K562 (cell line): Measurements from ENCODE around the gene FOXA3. TPM values are rescaled to one million over a fixed set of nuclear protein-coding genes. Genes with fewer than 3 reads are reported as not detected.

Source experiments
- ATAC-seq: fragments of 200-7000 bp; cut with Tn5 transposase; 3 replicates; pipeline ENCODE4 v1.9.1; 2020; ENCODE audit warnings: moderate library complexity
- BruUV-seq: library from RNA; stranded (reverse); fragments of 400-500 nt; replicated peaks from 2 replicates; lab custom pipeline; 2021; lab: Mats Ljungman, UMichigan
- CTCF ChIA-PET: fragments of 300-600 bp; formaldehyde crosslinking; extraction: SDS; loops from one replicate; lab custom pipeline; 2021; ENCODE audit warnings: low intra/inter-chr PET ratio; lab: Yijun Ruan, JAX
- POLR2A ChIA-PET: fragments of 300-600, 350-650 bp; sonication (Branson Sonifier 250); formaldehyde crosslinking; extraction: SDS; loops from one replicate; lab custom pipeline; 2021; ENCODE audit warnings: antibody characterized with exemption, inconsistent platforms; lab: Yijun Ruan, JAX
- DNase-seq, 4 experiments: peaks; one replicate each; pipeline versions ENCODE4 v3.0.0 to v3.0.0-alpha.2; 2011 to 2018; ENCODE audit warnings: low spot score in 3 of 4, mixed read lengths in 3 of 4; ENCODE audit errors: extremely low read depth in 1 of 4
- FAIRE-seq: peaks from 2 replicates; lab custom pipeline; 2011; peaks lifted over from hg19 to GRCh38; lab: Jason Lieb, UNC
- H2AFZ ChIP-seq: 2 replicates; pipeline ENCODE4 v1.6.0; 2011; ENCODE audit warnings: low read depth, low read length, control low read depth, inconsistent platforms
- H3K27ac ChIP-seq: fragments of 200-600 bp; 3 replicates; pipeline ENCODE4 v1.8.0; 2011; ENCODE audit warnings: low read depth, mild to moderate bottlenecking, control low read depth, inconsistent platforms, low read length, moderate library complexity, mixed read lengths; ENCODE audit errors: extremely low read depth
- H3K27me3 ChIP-seq, 2 experiments: fragments of 300-600 bp in 1 of 2; 2 replicates in 1 of 2; 3 replicates in 1 of 2; pipeline versions ENCODE4 v1.6.0 to v1.8.0; 2011; ENCODE audit warnings: inconsistent platforms in 2 of 2, low read length in 2 of 2, mild to moderate bottlenecking in 1 of 2, mixed read lengths in 1 of 2, moderate library complexity in 1 of 2; ENCODE audit not compliant: control insufficient read depth in 2 of 2, insufficient read depth in 2 of 2
- H3K36me3 ChIP-seq: fragments of 300-600 bp; 3 replicates; pipeline ENCODE4 v1.8.0; 2011; ENCODE audit warnings: mild to moderate bottlenecking, low read length, inconsistent platforms; ENCODE audit not compliant: control insufficient read depth, insufficient read depth
- H3K4me1 ChIP-seq, 2 experiments: fragments of 200-600 bp in 1 of 2; replicated peaks in 1 of 2; 2 replicates in 1 of 2; 3 replicates in 1 of 2; pipeline versions ENCODE4 v1.5.1 to v1.8.0; 2011; ENCODE audit warnings: inconsistent platforms in 2 of 2, low read length in 2 of 2, mild to moderate bottlenecking in 1 of 2, mixed read lengths in 1 of 2, moderate library complexity in 1 of 2; ENCODE audit not compliant: control insufficient read depth in 2 of 2, insufficient read depth in 2 of 2
- H3K4me2 ChIP-seq: 2 replicates; pipeline ENCODE4 v1.6.1; 2011; ENCODE audit warnings: low read length, control low read depth, inconsistent platforms, mixed read lengths; ENCODE audit not compliant: insufficient read depth
- H3K4me3 ChIP-seq: fragments of 200-600 bp; sonication (generic), shearing (Covaris generic); 2 replicates; pipeline ENCODE4 v1.5.1; 2016; ENCODE audit warnings: control low read depth, inconsistent platforms
- H3K79me2 ChIP-seq: fragments of 200-600 bp; 3 replicates; pipeline ENCODE4 v1.8.0; 2011; ENCODE audit warnings: low read length, inconsistent platforms; ENCODE audit not compliant: control insufficient read depth, insufficient read depth
- H3K9ac ChIP-seq, 2 experiments: 2 replicates each; pipeline versions ENCODE4 v1.6.0 to v1.6.1; 2011; ENCODE audit warnings: low read depth in 2 of 2, low read length in 2 of 2, control low read depth in 1 of 2, inconsistent platforms in 1 of 2, mild to moderate bottlenecking in 1 of 2, mixed read lengths in 1 of 2; ENCODE audit not compliant: insufficient read depth in 1 of 2
- H3K9me1 ChIP-seq: one replicate; pipeline ENCODE4 v1.6.0; 2011; ENCODE audit warnings: inconsistent platforms, mild to moderate bottlenecking, low read length, moderate library complexity; ENCODE audit not compliant: control insufficient read depth, insufficient read depth
- H3K9me3 ChIP-seq: replicated peaks from 2 replicates; pipeline ENCODE4 v1.5.1; 2011; ENCODE audit warnings: low read depth, low read length, inconsistent platforms; ENCODE audit not compliant: control insufficient read depth, insufficient read depth
- H4K20me1 ChIP-seq: replicated peaks from 2 replicates; pipeline ENCODE4 v1.6.1; 2011; ENCODE audit warnings: low read length, inconsistent platforms, mixed read lengths; ENCODE audit not compliant: control insufficient read depth, insufficient read depth
- PCBP1 ChIP-seq: fragments of 200-400 bp; formaldehyde crosslinking; IDR thresholded peaks from 2 replicates; pipeline ENCODE4 v1.6.1; 2018; ENCODE audit warnings: mild to moderate bottlenecking, low read depth, low read length; ENCODE audit not compliant: poor library complexity, severe bottlenecking
- PTBP1 ChIP-seq: fragments of 200-400 bp; formaldehyde crosslinking; IDR thresholded peaks from 2 replicates; pipeline ENCODE4 v1.6.1; 2017; ENCODE audit warnings: low read depth, low read length
- TAF15 ChIP-seq: fragments of 200-400 bp; formaldehyde crosslinking; IDR thresholded peaks from 2 replicates; pipeline ENCODE4 v1.6.1; 2017; ENCODE audit warnings: mild to moderate bottlenecking, low read depth, low read length, moderate library complexity
- ZBTB40 ChIP-seq, 2 experiments: fragments of 450-650 bp in 1 of 2; sonication (generic) in 1 of 2; formaldehyde crosslinking in 1 of 2; IDR thresholded peaks; 2 replicates each; pipeline versions ENCODE4 v1.7.1 to v1.9.0; 2016 to 2022; ENCODE audit warnings: inconsistent platforms in 1 of 2, mild to moderate bottlenecking in 1 of 2, missing genetic modification reagents in 1 of 2
- ZNF639 ChIP-seq, 2 experiments: fragments of 200-800 bp in 1 of 2; sonication (Bioruptor generic) in 1 of 2; sonication (generic) in 1 of 2; formaldehyde crosslinking in 1 of 2; IDR thresholded peaks in 1 of 2; conservative IDR thresholded peaks in 1 of 2; 2 replicates each; pipeline versions ENCODE4 v1.5.0 to v1.6.1; 2016 to 2020; ENCODE audit warnings: missing compliant biosample characterization in 1 of 2, missing genetic modification characterization in 1 of 2, missing genetic modification reagents in 1 of 2
- WGBS: fragments of 100-300 bp; shearing (Covaris generic); methylation state at CpG from one replicate; pipeline ENCODE4 v1.1.6; 2016; ENCODE audit warnings: low coverage, mixed read lengths; ENCODE audit not compliant: insufficient coverage; ENCODE audit errors: missing lambda C conversion rate; 5-methylcytosine and 5-hydroxymethylcytosine counted together
- in situ Hi-C: fragments of 300-500 bp; cut with MboI; formaldehyde crosslinking; loops from 4 replicates; pipeline ENCODE4 v1.15.0; 2018; ENCODE audit warnings: inconsistent platforms, mixed read lengths
- intact Hi-C: fragments of 100-400 bp; cut with micrococcal nuclease; formaldehyde crosslinking; loops from 2 replicates; pipeline ENCODE4 v1.14.2; 2022
- polyA plus RNA-seq, 8 experiments: library from polyadenylated mRNA; depleted of rRNA in 4 of 8; stranded (reverse) in 5 of 8; unstranded in 3 of 8; fragments of >200 nt; fragmentation: Nextera tagmentation in 2 of 8; fragmentation: Illumina TruSeq in 1 of 8; extraction: Ambion mirVana in 2 of 8; extraction: Trizol in 1 of 8; gene quantifications; 2 replicates each; pipeline versions ENCODE4 v1.2.1 to v1.2.3, GENCODE V29; 2011 to 2014; ENCODE audit warnings: inconsistent platforms in 1 of 8, missing spikeins in 1 of 8
- total RNA-seq, 7 experiments: library from RNA; depleted of rRNA in 6 of 7; stranded (reverse); fragments of >200 nt in 6 of 7; fragmentation: Illumina TruSeq in 2 of 7; extraction: Trizol in 2 of 7; gene quantifications; 2 replicates each; pipeline versions ENCODE4 v1.2.1 to v1.2.3, GENCODE V29; 2011 to 2021; ENCODE audit warnings: low replicate concordance in 1 of 7

FOXA3 gene
- total and polyA plus RNA-seq, 9 of the 15 experiments (the other 6 are each of a cell fraction or from before 2014, with no cell fraction given) = 1.3 to 15.5 (median 4.7) TPM

- H3K4me3 ChIP-seq = no peak overlapping the region
- DNase-seq (no peak), ATAC-seq (no peak), FAIRE-seq (no peak)
- POLR2A ChIA-PET = interaction anchor here (1.0 kb wide), 1 partner anchor 8 kb away, joined by 3 read pairs; no protein-coding TSS in a partner anchor
- no peaks in the 10 kb centered on the region for H4K20me1 ChIP-seq
- intact Hi-C loops (loop anchor here (5.0 kb wide), 1 partner anchor 111 kb away; the partner anchor contains the start of gene PGLYRP1), in situ Hi-C loops (loop anchor here (10.0 kb wide), 1 partner anchor 354 kb away; no protein-coding TSS in a partner anchor)
- H3K27ac ChIP-seq = no peak overlapping the region
- TF ChIP-seq TAF15 = no peak
- TF ChIP-seq ZBTB40 (IDR thresholded peaks at IDR 0.05) = no peak
- no peak for TF ChIP-seq ZBTB40 (CRISPR knock-in tag; IDR thresholded peaks at IDR 0.05)
- no peak for TF ChIP-seq PCBP1
- no peak for TF ChIP-seq ZNF639 (CRISPR knock-in tag; conservative IDR thresholded peaks at IDR 0.05 in 1 of 2, IDR thresholded peaks at IDR 0.05 in 1 of 2)
- TF ChIP-seq PTBP1 = no peak
- 12% methylated on average over 7 of the region's 8 CpGs for WGBS
- H2AFZ ChIP-seq = no peak overlapping the region
- no peak overlapping the region for H3K4me2 ChIP-seq
- no peaks in the 10 kb centered on the region for H3K79me2 ChIP-seq
- H3K36me3 ChIP-seq = no peaks in the 10 kb centered on the region
- H3K9me1 ChIP-seq = no peaks in the 10 kb centered on the region
- no peak overlapping the region for H3K9ac ChIP-seq
- CTCF ChIA-PET = no interaction called here
- H3K27me3 ChIP-seq = peaks cover 6 to 16% of the 10 kb centered on the region in 2 experiments; a peak in 3 of 5 replicates
- H3K4me1 ChIP-seq = peaks cover 0 to 9% of the 10 kb centered on the region in 2 experiments; a peak in 2 of 5 replicates
- H3K9me3 ChIP-seq = no peaks in the 10 kb centered on the region
- no TSS peak for BruUV-seq
Measured at GRCh38 chr19:45911291-45911690, 47.2 kb downstream of the FOXA3 start.
